B cell (primary cell): Measurements from ENCODE around the gene BABAM2.

Experiments
- EZH2 ChIP-seq: IDR thresholded peaks from 2 replicates; pipeline ENCODE4 v1.6.1; 2012; ENCODE audit warnings: borderline replicate concordance, low read depth, mild to moderate bottlenecking, moderate library complexity, low read length; ENCODE audit not compliant: insufficient read depth, poor library complexity, severe bottlenecking
- TF ChIP-seq, protein P1 (sequence below): fragments of 200-600 bp; IDR thresholded peaks from one replicate; pipeline ENCODE4 v1.8.0; 2022; ENCODE audit warnings: antibody characterized with exemption, mild to moderate bottlenecking

DNA sequence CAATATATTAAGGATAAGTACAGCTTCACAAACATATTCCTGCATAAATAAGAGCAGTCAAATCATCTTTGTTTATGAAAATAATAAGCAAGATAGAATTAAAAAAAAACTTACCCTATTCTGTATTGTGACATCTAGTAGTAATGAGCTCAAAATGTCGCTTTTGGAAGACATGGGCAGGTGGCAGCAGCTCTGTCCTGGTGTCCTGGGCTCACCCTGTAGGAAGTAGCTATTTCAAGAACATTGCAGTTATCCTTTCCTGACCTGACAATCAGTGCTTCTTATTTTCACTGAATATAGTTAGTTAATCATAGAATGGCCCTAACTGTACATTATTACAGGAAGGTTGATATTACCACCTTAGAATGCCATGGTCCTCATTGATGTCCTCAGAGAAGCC is 229.1 kb downstream of the BABAM2 start:
- TF ChIP-seq, protein P1, sequence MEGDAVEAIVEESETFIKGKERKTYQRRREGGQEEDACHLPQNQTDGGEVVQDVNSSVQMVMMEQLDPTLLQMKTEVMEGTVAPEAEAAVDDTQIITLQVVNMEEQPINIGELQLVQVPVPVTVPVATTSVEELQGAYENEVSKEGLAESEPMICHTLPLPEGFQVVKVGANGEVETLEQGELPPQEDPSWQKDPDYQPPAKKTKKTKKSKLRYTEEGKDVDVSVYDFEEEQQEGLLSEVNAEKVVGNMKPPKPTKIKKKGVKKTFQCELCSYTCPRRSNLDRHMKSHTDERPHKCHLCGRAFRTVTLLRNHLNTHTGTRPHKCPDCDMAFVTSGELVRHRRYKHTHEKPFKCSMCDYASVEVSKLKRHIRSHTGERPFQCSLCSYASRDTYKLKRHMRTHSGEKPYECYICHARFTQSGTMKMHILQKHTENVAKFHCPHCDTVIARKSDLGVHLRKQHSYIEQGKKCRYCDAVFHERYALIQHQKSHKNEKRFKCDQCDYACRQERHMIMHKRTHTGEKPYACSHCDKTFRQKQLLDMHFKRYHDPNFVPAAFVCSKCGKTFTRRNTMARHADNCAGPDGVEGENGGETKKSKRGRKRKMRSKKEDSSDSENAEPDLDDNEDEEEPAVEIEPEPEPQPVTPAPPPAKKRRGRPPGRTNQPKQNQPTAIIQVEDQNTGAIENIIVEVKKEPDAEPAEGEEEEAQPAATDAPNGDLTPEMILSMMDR = no peak
- no peak for TF ChIP-seq EZH2
